Measurements from ENCODE around the gene OR10A3. TPM values are rescaled to one million over a fixed set of nuclear protein-coding genes. Genes with fewer than 3 reads are reported as not detected.

The OR10A3 gene
- total RNA-seq, 2 experiments from 2014 or later, result not detected

DNA sequence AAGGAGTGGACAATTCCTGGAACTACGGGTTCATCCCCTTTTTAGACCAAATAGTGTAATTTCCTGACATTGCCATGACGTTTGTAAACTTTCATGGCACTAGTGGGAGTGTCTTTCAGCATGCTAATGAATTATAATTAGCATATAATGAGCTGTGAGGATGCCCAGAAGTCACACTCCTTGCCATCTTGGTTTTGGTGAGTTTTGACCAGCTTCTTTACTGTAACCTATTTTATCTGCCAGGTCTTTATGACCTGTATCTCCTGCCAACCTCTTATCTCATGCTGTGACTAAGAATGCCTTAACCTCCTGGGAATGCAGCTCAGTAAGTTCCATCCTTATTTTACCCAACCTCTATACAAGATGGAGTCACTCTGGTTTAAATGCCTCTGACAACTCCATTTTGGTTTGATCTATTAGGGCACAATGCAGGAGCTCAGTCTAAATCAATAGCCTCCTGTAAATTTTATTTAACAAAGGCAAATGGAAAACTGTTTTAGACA, 31.2 kb downstream of the OR10A3 start:
- no peak for ATAC-seq
- peaks cover 40% of the 10 kb centered on the region for H3K27me3 Mint-ChIP-seq
- no peak overlapping the region for H3K4me3 Mint-ChIP-seq
- H3K27ac Mint-ChIP-seq, result no peak overlapping the region
- CTCF ChIA-PET, result no interaction called here
- no peaks in the 10 kb centered on the region for H3K9me3 Mint-ChIP-seq (ENCODE audit: low read depth)
- DNase-seq, result no peak
- H3K4me1 Mint-ChIP-seq, result no peaks in the 10 kb centered on the region
- no peaks in the 10 kb centered on the region for H3K36me3 Mint-ChIP-seq

- Mint-ChIP-seq H3K9me3 (ENCODE audit: low read depth) (no peaks in the 10 kb centered on the region), H3K4me1 (no peaks in the 10 kb centered on the region), H3K27me3 (peaks cover 41% of the 10 kb centered on the region), H3K27ac (no peak overlapping the region), H3K36me3 (no peaks in the 10 kb centered on the region), H3K4me3 (no peak overlapping the region)
- CTCF ChIA-PET, result no interaction called here
- DNase-seq (no peak), ATAC-seq (no peak)
Observed at GRCh38 chr11:7909585-7910285, 31.8 kb downstream of the OR10A3 start.

DNA sequence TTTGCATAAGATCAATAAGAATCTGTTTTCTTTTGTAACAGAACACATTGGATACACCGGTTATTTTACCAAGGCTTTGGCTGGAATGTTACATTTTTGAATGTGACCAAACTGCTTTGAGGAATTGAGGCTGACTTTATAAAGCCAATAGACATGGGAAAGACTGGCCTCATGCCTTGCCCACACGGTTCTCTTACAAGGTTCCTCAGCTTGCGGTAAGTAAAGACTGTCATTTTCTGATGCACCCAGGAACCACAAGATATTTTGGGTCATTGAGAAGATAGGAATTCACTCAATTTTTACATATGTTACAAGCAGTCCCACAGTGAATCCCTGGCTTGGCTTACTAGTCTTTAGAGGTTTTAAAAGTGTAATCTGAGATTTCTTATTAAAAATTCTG, 34.4 kb downstream of the OR10A3 start:
- no peaks in the 10 kb centered on the region for H3K36me3 Mint-ChIP-seq
- no peak overlapping the region for H3K4me3 Mint-ChIP-seq
- no peak for DNase-seq
- ATAC-seq, result no peak
- peaks cover 49% of the 10 kb centered on the region for H3K27me3 Mint-ChIP-seq
- H3K4me1 Mint-ChIP-seq, result no peaks in the 10 kb centered on the region
- CTCF ChIA-PET, result interaction anchor here (1.0 to 1.4 kb wide), 3 partner anchors 14 to 183 kb away, joined by 3 to 4 read pairs (median 3); partner anchors contain the start of gene EIF3F
- H3K9me3 Mint-ChIP-seq (ENCODE audit: low read depth), result no peaks in the 10 kb centered on the region
- no peak overlapping the region for H3K27ac Mint-ChIP-seq

GRCh38 chr11:7906481-7906880, 35.0 kb downstream of the OR10A3 start:
- DNase-seq, result no peak
- CTCF ChIA-PET, result interaction anchor here (1.0 to 1.4 kb wide), 3 partner anchors 13 to 184 kb away, joined by 3 to 4 read pairs (median 3); partner anchors contain the start of gene EIF3F
- peaks cover 55% of the 10 kb centered on the region for H3K27me3 Mint-ChIP-seq

DNA sequence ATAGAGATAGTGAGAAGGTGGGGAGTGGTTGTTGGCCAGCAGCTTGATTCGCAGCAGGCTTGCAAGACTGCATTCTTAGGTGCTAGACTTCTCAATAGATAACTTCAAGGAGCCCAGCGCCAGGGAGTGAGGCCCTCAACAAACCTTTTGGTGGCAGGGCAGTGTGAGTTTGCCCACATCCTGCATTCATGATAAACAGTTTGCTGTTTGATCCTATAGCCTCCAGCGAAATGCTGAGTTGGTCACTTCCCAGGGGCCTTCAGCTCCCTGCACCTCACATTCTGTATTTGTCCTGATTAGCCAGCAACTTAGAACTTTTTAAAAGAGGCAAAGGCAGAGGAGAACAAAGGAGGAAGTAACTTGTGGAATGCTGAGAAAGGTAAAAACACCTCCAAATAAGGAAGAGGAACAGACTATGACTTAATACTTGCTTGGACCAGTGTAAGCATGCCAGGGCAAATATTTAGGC, 35.5 kb downstream of the OR10A3 start:
- Mint-ChIP-seq H3K27ac (no peak overlapping the region), H3K27me3 (peaks cover 57% of the 10 kb centered on the region), H3K4me1 (no peaks in the 10 kb centered on the region), H3K9me3 (ENCODE audit: low read depth) (no peaks in the 10 kb centered on the region), H3K4me3 (no peak overlapping the region), H3K36me3 (no peaks in the 10 kb centered on the region)
- CTCF ChIA-PET, result interaction anchor here (1.0 to 1.4 kb wide), 3 partner anchors 13 to 184 kb away, joined by 3 to 4 read pairs (median 3); partner anchors contain the start of gene EIF3F
- no peak for ATAC-seq
- DNase-seq, result no peak

More at GRCh38 chr11:7906481-7906880, 35.0 kb downstream of the OR10A3 start:
- no peaks in the 10 kb centered on the region for H3K9me3 Mint-ChIP-seq (ENCODE audit: low read depth)
- no peak for ATAC-seq
- H3K4me3 Mint-ChIP-seq, result no peak overlapping the region
- H3K4me1 Mint-ChIP-seq, result no peaks in the 10 kb centered on the region
- H3K36me3 Mint-ChIP-seq, result no peaks in the 10 kb centered on the region
- H3K27ac Mint-ChIP-seq, result no peak overlapping the region

DNA sequence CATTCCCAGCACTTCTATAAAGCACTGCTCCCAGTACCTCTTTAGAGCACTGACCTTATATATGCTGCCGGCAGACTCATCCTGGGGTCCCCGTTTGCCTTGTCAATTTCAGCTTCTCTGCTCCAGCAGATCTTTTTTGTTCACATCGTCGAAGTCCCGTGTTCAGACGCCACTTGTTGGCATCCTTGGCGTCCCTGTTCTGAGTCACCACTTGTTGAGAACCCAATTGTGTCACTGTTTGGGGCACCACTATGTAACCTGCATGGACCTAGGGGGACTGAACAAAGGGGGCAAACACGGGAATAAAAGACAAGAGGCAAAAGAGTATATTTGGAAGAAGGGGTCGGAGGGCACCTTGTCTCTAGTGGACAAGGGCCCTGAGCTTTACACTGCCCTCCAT, 36.0 kb downstream of the OR10A3 start:
- Mint-ChIP-seq H3K27me3 (peaks cover 56% of the 10 kb centered on the region), H3K4me1 (no peaks in the 10 kb centered on the region), H3K27ac (no peak overlapping the region), H3K4me3 (no peak overlapping the region), H3K9me3 (ENCODE audit: low read depth) (no peaks in the 10 kb centered on the region), H3K36me3 (no peaks in the 10 kb centered on the region)
- no peak for ATAC-seq
- no peak for DNase-seq
- CTCF ChIA-PET, result interaction anchor here (1.4 kb wide), 2 partner anchors 12 to 81 kb away, joined by 3 to 4 read pairs; partner anchors contain the start of gene EIF3F

- H3K9me3 Mint-ChIP-seq (ENCODE audit: low read depth), result no peaks in the 10 kb centered on the region
- no peak overlapping the region for H3K4me3 Mint-ChIP-seq
- CTCF ChIA-PET, result no interaction called here
- no peak overlapping the region for H3K27ac Mint-ChIP-seq
- DNase-seq (no peak), ATAC-seq (no peak)
- H3K36me3 Mint-ChIP-seq, result no peaks in the 10 kb centered on the region
- H3K27me3 Mint-ChIP-seq, result peaks cover 51% of the 10 kb centered on the region
- no peaks in the 10 kb centered on the region for H3K4me1 Mint-ChIP-seq
Observed at GRCh38 chr11:7904917-7905316, 36.6 kb downstream of the OR10A3 start.

- H3K9me3 Mint-ChIP-seq (ENCODE audit: low read depth), result no peaks in the 10 kb centered on the region
- no peak overlapping the region for H3K27ac Mint-ChIP-seq
- CTCF ChIA-PET, result interaction anchor here (1.6 kb wide), 1 partner anchor 11 kb away, joined by 4 read pairs; no protein-coding TSS in a partner anchor
- H3K4me3 Mint-ChIP-seq, result no peak overlapping the region
- DNase-seq, result no peak
- H3K36me3 Mint-ChIP-seq, result no peaks in the 10 kb centered on the region
- no peaks in the 10 kb centered on the region for H3K4me1 Mint-ChIP-seq
- ATAC-seq, result no peak
- H3K27me3 Mint-ChIP-seq, result peaks cover 48% of the 10 kb centered on the region
Observed at GRCh38 chr11:7903940-7904339, 37.6 kb downstream of the OR10A3 start.

DNA sequence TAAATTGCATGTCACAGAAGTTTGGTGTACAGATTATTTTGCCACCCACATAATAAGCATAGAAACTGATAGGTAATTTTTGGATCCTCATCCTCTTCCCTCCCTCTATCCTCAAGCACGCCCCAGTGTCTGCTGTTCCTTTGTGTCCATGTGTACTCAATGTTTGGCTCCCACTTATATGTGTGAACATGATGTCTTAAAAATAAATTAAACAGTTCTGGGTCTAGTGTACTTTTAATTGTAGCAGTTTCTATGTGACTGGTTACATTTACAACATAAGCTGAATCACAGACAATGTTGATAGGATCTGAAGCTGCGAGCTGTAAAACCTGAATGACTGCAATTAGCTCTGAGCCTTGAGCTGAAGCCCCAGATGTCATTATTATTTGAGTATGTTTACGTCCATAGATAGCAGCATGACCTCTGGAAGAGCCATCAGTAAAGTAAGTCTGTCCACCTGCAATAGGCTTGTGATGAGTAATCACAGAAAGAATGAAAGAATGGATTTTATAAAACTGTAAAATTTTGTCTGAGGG, 40.1 kb downstream of the OR10A3 start:
- ATAC-seq (no peak), DNase-seq (no peak)
- Mint-ChIP-seq H3K36me3 (no peaks in the 10 kb centered on the region), H3K9me3 (ENCODE audit: low read depth) (no peaks in the 10 kb centered on the region), H3K4me1 (no peaks in the 10 kb centered on the region), H3K4me3 (no peak overlapping the region), H3K27ac (no peak overlapping the region), H3K27me3 (peaks cover 34% of the 10 kb centered on the region)
- CTCF ChIA-PET, result no interaction called here

- H3K4me3 Mint-ChIP-seq, result no peak overlapping the region
- no peak overlapping the region for H3K27ac Mint-ChIP-seq
- H3K36me3 Mint-ChIP-seq, result no peaks in the 10 kb centered on the region
- H3K4me1 Mint-ChIP-seq, result no peaks in the 10 kb centered on the region
- CTCF ChIA-PET, result no interaction called here
- DNase-seq (no peak), ATAC-seq (no peak)
- H3K9me3 Mint-ChIP-seq (ENCODE audit: low read depth), result no peaks in the 10 kb centered on the region
- H3K27me3 Mint-ChIP-seq, result peaks cover 27% of the 10 kb centered on the region
Observed at GRCh38 chr11:7900686-7901085, 40.8 kb downstream of the OR10A3 start.

GRCh38 chr11:7899418-7899817, 42.1 kb downstream of the OR10A3 start:
- DNase-seq, result no peak
- H3K27ac Mint-ChIP-seq, result no peak overlapping the region
- ATAC-seq, result no peak
- no peak overlapping the region for H3K4me3 Mint-ChIP-seq
- no peaks in the 10 kb centered on the region for H3K9me3 Mint-ChIP-seq (ENCODE audit: low read depth)
- H3K27me3 Mint-ChIP-seq, result peaks cover 21% of the 10 kb centered on the region
- CTCF ChIA-PET, result no interaction called here
- H3K4me1 Mint-ChIP-seq, result no peaks in the 10 kb centered on the region
- H3K36me3 Mint-ChIP-seq, result no peaks in the 10 kb centered on the region

DNA sequence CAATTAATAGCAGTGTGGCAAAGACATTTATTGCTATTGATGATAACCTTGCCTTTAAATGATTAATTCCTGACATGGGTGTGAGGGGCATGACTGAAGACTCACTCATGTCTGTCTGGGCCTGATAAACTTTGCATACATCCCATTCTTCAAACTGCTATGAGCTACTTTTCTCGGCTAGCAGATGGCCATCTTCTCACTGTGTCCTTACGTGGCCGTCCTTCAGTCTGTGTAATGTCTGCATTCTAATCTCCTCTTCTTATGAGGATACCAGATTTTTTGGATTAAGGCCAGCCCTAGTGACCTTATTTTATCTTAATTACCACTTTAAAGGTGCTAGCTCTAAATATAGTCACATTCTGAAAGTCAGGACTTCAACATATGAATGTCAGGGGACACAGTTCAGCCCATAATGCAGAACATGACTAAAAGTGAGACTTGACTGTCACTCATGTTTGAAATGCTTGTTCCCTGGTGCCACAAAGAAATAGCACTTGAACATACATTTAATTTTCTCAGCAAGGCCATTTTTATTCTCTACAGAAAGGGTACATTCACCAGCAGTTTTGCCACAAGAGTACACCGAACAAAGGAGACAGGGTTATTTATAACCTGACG, 42.7 kb downstream of the OR10A3 start:
- Mint-ChIP-seq H3K27ac (no peak overlapping the region), H3K4me1 (no peaks in the 10 kb centered on the region), H3K4me3 (no peak overlapping the region), H3K36me3 (no peaks in the 10 kb centered on the region), H3K27me3 (peaks cover 21% of the 10 kb centered on the region), H3K9me3 (ENCODE audit: low read depth) (no peaks in the 10 kb centered on the region)
- CTCF ChIA-PET, result no interaction called here
- DNase-seq (no peak), ATAC-seq (no peak)

- no peaks in the 10 kb centered on the region for H3K9me3 Mint-ChIP-seq (ENCODE audit: low read depth)
- CTCF ChIA-PET, result interaction anchor here (0.7 to 2.2 kb wide), 3 partner anchors 90 to 293 kb away, joined by 4 to 7 read pairs (median 4); partner anchors contain the start of gene EIF3F
- ATAC-seq (no peak), DNase-seq (no peak)
- H3K27ac Mint-ChIP-seq, result no peak overlapping the region
- peaks cover 5% of the 10 kb centered on the region for H3K27me3 Mint-ChIP-seq
- H3K4me3 Mint-ChIP-seq, result no peak overlapping the region
- H3K4me1 Mint-ChIP-seq, result peaks cover 2% of the 10 kb centered on the region
- no peaks in the 10 kb centered on the region for H3K36me3 Mint-ChIP-seq
Observed at GRCh38 chr11:7896009-7896785, 45.3 kb downstream of the OR10A3 start.
